Measurements from ENCODE around the gene CPLX4. TPM values are rescaled to one million over a fixed set of nuclear protein-coding genes. Genes with fewer than 3 reads are reported as not detected.

CPLX4 gene
- total and polyA plus RNA-seq, 2 donors (not counting 3 experiments of a cell fraction or from before 2014, with no cell fraction given) = not detected

- H4K20me1 ChIP-seq (replicated peaks; ENCODE audit: control insufficient read depth, extremely low read depth, insufficient read depth, low read length) = no peaks in the 10 kb centered on the region
- ChIA-PET POLR2A (no interaction called here), CTCF (interaction anchor here (0.6 to 6.2 kb wide), 13 partner anchors 9 to 1247 kb away, joined by 3 to 304 read pairs (median 8); partner anchors contain the start of genes CCBE1 and LMAN1)
- dilution Hi-C loops (cut with MboI; ENCODE audit: extremely low pct_ligation_motif_present, low sequenced_read_pairs) = no loop called here
- FAIRE-seq = no peak
- H3K4me2 ChIP-seq (ENCODE audit: insufficient read depth, low read length) = peak overlapping the region; percentile 5
- intact Hi-C loops (cut with micrococcal nuclease) = loop anchor here (1.0 to 5.0 kb wide), 3 partner anchors 60 to 1238 kb away; no protein-coding TSS in a partner anchor
- H3K36me3 ChIP-seq (ENCODE audit: control insufficient read depth in 2 of 2, extremely low read depth in 1 of 2, insufficient read depth in 2 of 2, low read length in 2 of 2) = no peaks in the 10 kb centered on the region
- no peaks in the 10 kb centered on the region for H3K9me3 ChIP-seq (replicated peaks; ENCODE audit: control insufficient read depth, insufficient read depth, low read length)
- BruUV-seq (replicated peaks) = no TSS peak
- no peaks in the 10 kb centered on the region for H3K79me2 ChIP-seq (ENCODE audit: control insufficient read depth, insufficient read depth, low read length)
- peaks cover 17 to 29% of the 10 kb centered on the region in 2 experiments for H3K27me3 ChIP-seq (ENCODE audit: control insufficient read depth in 2 of 2, insufficient read depth in 2 of 2, low read length in 2 of 2)
- DNase-seq (ENCODE audit: low read depth, low spot score) = no peak
- H3K9me1 ChIP-seq (replicated peaks; ENCODE audit: control insufficient read depth, extremely low read depth, insufficient read depth, low read length) = no peaks in the 10 kb centered on the region
- no peak overlapping the region for H3K27ac ChIP-seq (ENCODE audit: insufficient read depth, low read depth, low read length)
- no peak for TF ChIP-seq JUN (IDR thresholded peaks at IDR 0.05; ENCODE audit: borderline replicate concordance, insufficient read depth, insufficient read length, low read depth)
- TF ChIP-seq MYC (IDR thresholded peaks at IDR 0.05; ENCODE audit: low read depth, low read length) = no peak
- TF ChIP-seq EZH2 (IDR thresholded peaks at IDR 0.05; ENCODE audit: borderline replicate concordance, low read depth, low read length, severe bottlenecking) = no peak
- TF ChIP-seq, protein P1, sequence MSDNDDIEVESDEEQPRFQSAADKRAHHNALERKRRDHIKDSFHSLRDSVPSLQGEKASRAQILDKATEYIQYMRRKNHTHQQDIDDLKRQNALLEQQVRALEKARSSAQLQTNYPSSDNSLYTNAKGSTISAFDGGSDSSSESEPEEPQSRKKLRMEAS (IDR thresholded peaks at IDR 0.05; ENCODE audit: insufficient read depth, insufficient read length) = no peak
- TF ChIP-seq GATA2 (IDR thresholded peaks at IDR 0.05; ENCODE audit: insufficient read depth, insufficient read length, low read depth, low read length) = no peak
- TF ChIP-seq POLR2A (IDR thresholded peaks at IDR 0.05; ENCODE audit: low read depth, low read length) = no peak
- TF ChIP-seq FOS (IDR thresholded peaks at IDR 0.05; ENCODE audit: borderline replicate concordance, insufficient read depth, low read length) = no peak
- no peak for TF ChIP-seq POLR2AphosphoS5 (IDR thresholded peaks at IDR 0.05; ENCODE audit: insufficient read depth, low read depth, low read length)
- no peak for TF ChIP-seq CTCF (IDR thresholded peaks at IDR 0.05; ENCODE audit: extremely low read depth in 1 of 2, insufficient read depth in 1 of 2, low read depth in 1 of 2, low read length in 2 of 2)
- no peak overlapping the region for H3K4me3 ChIP-seq (replicated peaks in 1 of 3; ENCODE audit: insufficient read depth in 1 of 3, low read depth in 1 of 3, low read length in 3 of 3)
- no peak overlapping the region for H3K9ac ChIP-seq (replicated peaks; ENCODE audit: extremely low read depth, insufficient read depth, low read length)
- H2AFZ ChIP-seq (ENCODE audit: low read depth, low read length) = peak overlapping the region; percentile 77
- H3K4me1 ChIP-seq (ENCODE audit: control insufficient read depth, extremely low read depth, insufficient read depth, low read length) = peaks cover 3% of the 10 kb centered on the region
These were observed 9.6 kb downstream of the CPLX4 start for GRCh38 chr18:59308938-59309260.
